ENCODE measurements around the gene ETV5. TPM values are rescaled to one million over a fixed set of nuclear protein-coding genes. Genes with fewer than 3 reads are reported as not detected.

ETV5 gene
- total and polyA plus RNA-seq, 10 of the 15 experiments (the other 5 are each of a cell fraction or from before 2014, with no cell fraction given) = 5.0 to 18.4 (median 7.4) TPM

DNA sequence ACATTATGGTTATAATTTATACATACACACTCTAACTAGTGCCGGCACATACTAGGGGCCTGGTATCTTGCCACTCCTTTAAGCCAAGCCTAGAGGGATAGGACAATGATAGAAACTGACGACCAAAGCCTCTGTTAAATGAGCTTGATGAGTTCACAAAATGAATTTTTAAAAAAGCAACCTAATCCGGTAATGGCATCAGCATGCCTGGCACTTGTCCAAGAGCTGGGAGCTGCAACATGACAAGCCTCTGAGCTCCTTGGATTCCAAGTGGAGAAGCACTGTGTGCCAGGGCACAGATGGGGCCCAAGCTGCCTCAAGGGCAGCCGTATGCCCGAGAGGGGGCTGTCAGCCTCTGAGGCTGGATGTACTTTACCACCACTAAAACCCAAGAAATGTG is 9.7 kb downstream of the ETV5 start (continued):
- no peak for TF ChIP-seq HDAC2 (IDR thresholded peaks at IDR 0.05)
- TF ChIP-seq, protein P1, sequence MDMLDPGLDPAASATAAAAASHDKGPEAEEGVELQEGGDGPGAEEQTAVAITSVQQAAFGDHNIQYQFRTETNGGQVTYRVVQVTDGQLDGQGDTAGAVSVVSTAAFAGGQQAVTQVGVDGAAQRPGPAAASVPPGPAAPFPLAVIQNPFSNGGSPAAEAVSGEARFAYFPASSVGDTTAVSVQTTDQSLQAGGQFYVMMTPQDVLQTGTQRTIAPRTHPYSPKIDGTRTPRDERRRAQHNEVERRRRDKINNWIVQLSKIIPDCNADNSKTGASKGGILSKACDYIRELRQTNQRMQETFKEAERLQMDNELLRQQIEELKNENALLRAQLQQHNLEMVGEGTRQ (IDR thresholded peaks at IDR 0.05; ENCODE audit: borderline replicate concordance, low read depth, low read length) = no peak
- TF ChIP-seq ZNF384 (IDR thresholded peaks at IDR 0.05; ENCODE audit: borderline replicate concordance, low read depth, low read length) = no peak

DNA sequence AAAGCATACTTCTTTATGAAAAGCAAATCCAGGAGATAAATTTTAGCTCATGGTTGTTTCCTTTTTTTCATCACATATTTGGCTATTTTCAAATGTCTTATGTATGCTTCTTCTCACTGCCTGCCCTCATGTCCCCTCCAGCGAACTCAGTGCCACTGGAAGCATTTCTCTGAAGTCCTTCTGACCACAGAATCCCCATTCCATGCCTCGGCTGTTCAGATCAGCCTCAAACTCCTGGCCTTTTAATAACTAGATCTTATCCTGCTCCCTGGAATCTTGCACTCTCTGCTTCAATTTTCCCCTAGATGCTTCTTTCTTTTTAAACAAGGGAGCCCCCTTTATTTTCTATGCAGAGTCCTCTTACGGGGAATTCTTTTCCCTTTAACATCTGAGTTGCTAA is 10.1 kb downstream of the ETV5 start:
- H3K4me2 ChIP-seq (ENCODE audit: control insufficient read depth, insufficient read depth) = no peak overlapping the region
- no peak overlapping the region for H3K27ac ChIP-seq (ENCODE audit: control insufficient read depth, insufficient read depth)
- H3K79me2 ChIP-seq (ENCODE audit: control insufficient read depth, insufficient read depth, low read length) = no peaks in the 10 kb centered on the region
- H3K9me3 ChIP-seq (replicated peaks; ENCODE audit: control insufficient read depth, insufficient read depth, low read length) = no peaks in the 10 kb centered on the region
- no TSS peak for BruUV-seq (replicated peaks)
- intact Hi-C loops (cut with micrococcal nuclease; ENCODE audit: unreplicated experiment) = no loop called here
- SMC1A ChIA-PET (ENCODE audit: uncharacterized antibody, unreplicated experiment) = interaction anchor here (0.7 to 2.8 kb wide), 7 partner anchors 11 to 341 kb away, joined by 3 to 6 read pairs (median 3); no protein-coding TSS in a partner anchor
- H3K4me3 ChIP-seq = no peak overlapping the region
- no peaks in the 10 kb centered on the region for H3K36me3 ChIP-seq (ENCODE audit: control insufficient read depth in 2 of 2, insufficient read depth in 2 of 2, low read length in 1 of 2)
- H3K4me1 ChIP-seq (ENCODE audit: control insufficient read depth, insufficient read depth, low read length) = no peaks in the 10 kb centered on the region; the same call in 1 of the 2 replicates
- POLR2A ChIA-PET = interaction anchor here (0.6 to 1.8 kb wide), 2 partner anchors 12 to 35 kb away, joined by 3 to 4 read pairs; no protein-coding TSS in a partner anchor
- 8% methylated on average over 3 of the region's 3 CpGs for WGBS (ENCODE audit: insufficient coverage, insufficient replicate concordance, low lambda C conversion rate, missing lambda C conversion rate)
- no peak for DNase-seq (ENCODE audit: low read depth, low spot score)
- ATAC-seq = no peak
- H3K27me3 ChIP-seq (replicated peaks in 1 of 2; ENCODE audit: control insufficient read depth in 2 of 2, insufficient read depth in 2 of 2, low read length in 1 of 2) = peaks cover 2 to 4% of the 10 kb centered on the region in 2 experiments; a peak in 3 of 4 replicates
- RAD21 ChIA-PET (ENCODE audit: unreplicated experiment) = interaction anchor here (0.6 to 1.0 kb wide), 3 partner anchors 10 to 441 kb away, joined by 3 to 5 read pairs (median 4); no protein-coding TSS in a partner anchor
- H3K9ac ChIP-seq (ENCODE audit: control insufficient read depth, insufficient read depth, low read length) = no peak overlapping the region
- CTCF ChIA-PET = interaction anchor here (1.2 to 1.7 kb wide), 2 partner anchors 13 to 144 kb away, joined by 4 read pairs; no protein-coding TSS in a partner anchor
- H4K20me1 ChIP-seq (ENCODE audit: control insufficient read depth, insufficient read depth) = no peaks in the 10 kb centered on the region; the same call in 1 of the 2 replicates
- FAIRE-seq = no peak
- in situ Hi-C loops (cut with MboI) = no loop called here
- no peak overlapping the region for H2AFZ ChIP-seq (ENCODE audit: control insufficient read depth, low read depth, low read length)
- TF ChIP-seq NRF1 (conservative IDR thresholded peaks at IDR 0.05; ENCODE audit: low read depth, low read length) (no peak), YY1 (IDR thresholded peaks at IDR 0.05; ENCODE audit: low read depth, low read length) (no peak), RAD51 (IDR thresholded peaks at IDR 0.05) (no peak), FOXM1 (IDR thresholded peaks at IDR 0.05; ENCODE audit: low read depth, low read length) (no peak), CBX5 (IDR thresholded peaks at IDR 0.05; ENCODE audit: low read depth) (no peak), MYB (IDR thresholded peaks at IDR 0.05; ENCODE audit: borderline replicate concordance, low read depth, low read length) (no peak), RBBP5 (conservative IDR thresholded peaks at IDR 0.05) (no peak)
- TF ChIP-seq, protein P2, sequence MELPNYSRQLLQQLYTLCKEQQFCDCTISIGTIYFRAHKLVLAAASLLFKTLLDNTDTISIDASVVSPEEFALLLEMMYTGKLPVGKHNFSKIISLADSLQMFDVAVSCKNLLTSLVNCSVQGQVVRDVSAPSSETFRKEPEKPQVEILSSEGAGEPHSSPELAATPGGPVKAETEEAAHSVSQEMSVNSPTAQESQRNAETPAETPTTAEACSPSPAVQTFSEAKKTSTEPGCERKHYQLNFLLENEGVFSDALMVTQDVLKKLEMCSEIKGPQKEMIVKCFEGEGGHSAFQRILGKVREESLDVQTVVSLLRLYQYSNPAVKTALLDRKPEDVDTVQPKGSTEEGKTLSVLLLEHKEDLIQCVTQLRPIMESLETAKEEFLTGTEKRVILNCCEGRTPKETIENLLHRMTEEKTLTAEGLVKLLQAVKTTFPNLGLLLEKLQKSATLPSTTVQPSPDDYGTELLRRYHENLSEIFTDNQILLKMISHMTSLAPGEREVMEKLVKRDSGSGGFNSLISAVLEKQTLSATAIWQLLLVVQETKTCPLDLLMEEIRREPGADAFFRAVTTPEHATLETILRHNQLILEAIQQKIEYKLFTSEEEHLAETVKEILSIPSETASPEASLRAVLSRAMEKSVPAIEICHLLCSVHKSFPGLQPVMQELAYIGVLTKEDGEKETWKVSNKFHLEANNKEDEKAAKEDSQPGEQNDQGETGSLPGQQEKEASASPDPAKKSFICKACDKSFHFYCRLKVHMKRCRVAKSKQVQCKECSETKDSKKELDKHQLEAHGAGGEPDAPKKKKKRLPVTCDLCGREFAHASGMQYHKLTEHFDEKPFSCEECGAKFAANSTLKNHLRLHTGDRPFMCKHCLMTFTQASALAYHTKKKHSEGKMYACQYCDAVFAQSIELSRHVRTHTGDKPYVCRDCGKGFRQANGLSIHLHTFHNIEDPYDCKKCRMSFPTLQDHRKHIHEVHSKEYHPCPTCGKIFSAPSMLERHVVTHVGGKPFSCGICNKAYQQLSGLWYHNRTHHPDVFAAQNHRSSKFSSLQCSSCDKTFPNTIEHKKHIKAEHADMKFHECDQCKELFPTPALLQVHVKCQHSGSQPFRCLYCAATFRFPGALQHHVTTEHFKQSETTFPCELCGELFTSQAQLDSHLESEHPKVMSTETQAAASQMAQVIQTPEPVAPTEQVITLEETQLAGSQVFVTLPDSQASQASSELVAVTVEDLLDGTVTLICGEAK (IDR thresholded peaks at IDR 0.05; ENCODE audit: borderline replicate concordance) = no peak
- TF ChIP-seq, protein P3, sequence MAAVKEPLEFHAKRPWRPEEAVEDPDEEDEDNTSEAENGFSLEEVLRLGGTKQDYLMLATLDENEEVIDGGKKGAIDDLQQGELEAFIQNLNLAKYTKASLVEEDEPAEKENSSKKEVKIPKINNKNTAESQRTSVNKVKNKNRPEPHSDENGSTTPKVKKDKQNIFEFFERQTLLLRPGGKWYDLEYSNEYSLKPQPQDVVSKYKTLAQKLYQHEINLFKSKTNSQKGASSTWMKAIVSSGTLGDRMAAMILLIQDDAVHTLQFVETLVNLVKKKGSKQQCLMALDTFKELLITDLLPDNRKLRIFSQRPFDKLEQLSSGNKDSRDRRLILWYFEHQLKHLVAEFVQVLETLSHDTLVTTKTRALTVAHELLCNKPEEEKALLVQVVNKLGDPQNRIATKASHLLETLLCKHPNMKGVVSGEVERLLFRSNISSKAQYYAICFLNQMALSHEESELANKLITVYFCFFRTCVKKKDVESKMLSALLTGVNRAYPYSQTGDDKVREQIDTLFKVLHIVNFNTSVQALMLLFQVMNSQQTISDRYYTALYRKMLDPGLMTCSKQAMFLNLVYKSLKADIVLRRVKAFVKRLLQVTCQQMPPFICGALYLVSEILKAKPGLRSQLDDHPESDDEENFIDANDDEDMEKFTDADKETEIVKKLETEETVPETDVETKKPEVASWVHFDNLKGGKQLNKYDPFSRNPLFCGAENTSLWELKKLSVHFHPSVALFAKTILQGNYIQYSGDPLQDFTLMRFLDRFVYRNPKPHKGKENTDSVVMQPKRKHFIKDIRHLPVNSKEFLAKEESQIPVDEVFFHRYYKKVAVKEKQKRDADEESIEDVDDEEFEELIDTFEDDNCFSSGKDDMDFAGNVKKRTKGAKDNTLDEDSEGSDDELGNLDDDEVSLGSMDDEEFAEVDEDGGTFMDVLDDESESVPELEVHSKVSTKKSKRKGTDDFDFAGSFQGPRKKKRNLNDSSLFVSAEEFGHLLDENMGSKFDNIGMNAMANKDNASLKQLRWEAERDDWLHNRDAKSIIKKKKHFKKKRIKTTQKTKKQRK (IDR thresholded peaks at IDR 0.05; ENCODE audit: low read depth, low read length) = no peak
- TF ChIP-seq, protein P4, sequence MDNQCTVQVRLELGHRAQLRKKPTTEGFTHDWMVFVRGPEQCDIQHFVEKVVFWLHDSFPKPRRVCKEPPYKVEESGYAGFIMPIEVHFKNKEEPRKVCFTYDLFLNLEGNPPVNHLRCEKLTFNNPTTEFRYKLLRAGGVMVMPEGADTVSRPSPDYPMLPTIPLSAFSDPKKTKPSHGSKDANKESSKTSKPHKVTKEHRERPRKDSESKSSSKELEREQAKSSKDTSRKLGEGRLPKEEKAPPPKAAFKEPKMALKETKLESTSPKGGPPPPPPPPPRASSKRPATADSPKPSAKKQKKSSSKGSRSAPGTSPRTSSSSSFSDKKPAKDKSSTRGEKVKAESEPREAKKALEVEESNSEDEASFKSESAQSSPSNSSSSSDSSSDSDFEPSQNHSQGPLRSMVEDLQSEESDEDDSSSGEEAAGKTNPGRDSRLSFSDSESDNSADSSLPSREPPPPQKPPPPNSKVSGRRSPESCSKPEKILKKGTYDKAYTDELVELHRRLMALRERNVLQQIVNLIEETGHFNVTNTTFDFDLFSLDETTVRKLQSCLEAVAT (IDR thresholded peaks at IDR 0.05) = no peak

Data from GM12878 (cell line).